Smooth muscle cell of the pulmonary artery (primary cell): ENCODE data around the gene CLDN2. TPM values are rescaled to one million over a fixed set of nuclear protein-coding genes. Genes with fewer than 3 reads are reported as not detected.

ENCODE experiments used
- total RNA-seq: library from RNA; depleted of rRNA; stranded (reverse); fragments of >200 nt; gene quantifications from 2 replicates; pipeline ENCODE4 v1.2.3, GENCODE V29; 2014

CLDN2 gene
- total RNA-seq = not detected in 2 replicates

GRCh38 chrX:106919932-106920452, at the start of gene CLDN2:
Gene CLDN2 (plus strand): TSS chrX:106920402. CDS start chrX:106928229, 7,827 bp downstream.

GRCh38 chrX:106903291-106903824, 16.8 kb upstream of the CLDN2 start, which contains the start of gene RIPPLY1:
Gene RIPPLY1 (minus strand): TSS chrX:106903341. CDS start chrX:106903287, 54 bp downstream.

Other genes starting within 250 kb of the CLDN2 start
- 2.3 and 6.7 TPM in 2 replicates for gene RNF128, start 193.7 kb upstream of the CLDN2 start, total RNA-seq
- 24.2 and 32.2 TPM in 2 replicates for gene TBC1D8B, start 117.7 kb upstream of the CLDN2 start, total RNA-seq
- gene RIPPLY1, start 17.1 kb upstream of the CLDN2 start, total RNA-seq = not detected in 2 replicates
- gene MORC4, start 79.8 kb downstream of the CLDN2 start, total RNA-seq = 38.1 and 42.1 TPM in 2 replicates
- 9.3 and 11.9 TPM in 2 replicates for gene RBM41, start 198.4 kb downstream of the CLDN2 start, total RNA-seq